H7 (cell line): Measurements from ENCODE around the gene PRKAR1B. TPM values are rescaled to one million over a fixed set of nuclear protein-coding genes. Genes with fewer than 3 reads are reported as not detected.
A peak's percentile ranks its signal among the peaks of the same experiment; 100 is the strongest.
"Not testable (repeated sequence)": the region's sequence is repeated elsewhere in the genome, so short reads cannot be mapped to it uniquely, and the experiment has no call there.

ENCODE experiments used
- DNase-seq: peaks from one replicate; pipeline ENCODE4 v3.0.0; 2012
- H3K27me3 ChIP-seq: 2 replicates; pipeline ENCODE4 v1.6.0; 2011; ENCODE audit warnings: mild to moderate bottlenecking, low read length; ENCODE audit not compliant: control insufficient read depth, insufficient read depth
- H3K36me3 ChIP-seq: replicated peaks from 2 replicates; pipeline ENCODE4 v1.5.1; 2011; ENCODE audit warnings: low read length; ENCODE audit not compliant: control insufficient read depth, insufficient read depth
- H3K4me3 ChIP-seq: 2 replicates; pipeline ENCODE4 v1.5.1; 2011; ENCODE audit warnings: low read depth, mild to moderate bottlenecking, control low read depth, low read length, moderate library complexity; ENCODE audit not compliant: insufficient read depth
- total RNA-seq: library from RNA; depleted of rRNA; stranded (reverse); fragments of >200 nt; shearing (Covaris generic); gene quantifications from 2 replicates; pipeline ENCODE4 v1.2.3, GENCODE V29; 2014

Gene PRKAR1B
- total RNA-seq, 1 experiment from 2014 or later, result 32.4 TPM

GRCh38 chr7:657010-657409 is 70.1 kb downstream of the PRKAR1B start:
- not testable (repeated sequence) for DNase-seq, H3K27me3 ChIP-seq, H3K36me3 ChIP-seq, H3K4me3 ChIP-seq

- no peak for DNase-seq
- Histone ChIP-seq H3K36me3 (no peaks in the 10 kb centered on the region), H3K27me3 (no peaks in the 10 kb centered on the region), H3K4me3 (no peak overlapping the region)
Observed at GRCh38 chr7:655758-656157, 71.3 kb downstream of the PRKAR1B start.

- no peaks in the 10 kb centered on the region for H3K27me3 ChIP-seq
- no peak for DNase-seq
- H3K4me3 ChIP-seq, result no peak overlapping the region
- no peaks in the 10 kb centered on the region for H3K36me3 ChIP-seq
Observed at GRCh38 chr7:653829-654764, 73.0 kb downstream of the PRKAR1B start.

- Histone ChIP-seq H3K4me3 (no peak overlapping the region), H3K27me3 (no peaks in the 10 kb centered on the region), H3K36me3 (no peaks in the 10 kb centered on the region)
- no peak for DNase-seq
Observed at GRCh38 chr7:652881-653280, 74.2 kb downstream of the PRKAR1B start.

- H3K4me3 ChIP-seq, H3K36me3 ChIP-seq, H3K27me3 ChIP-seq, DNase-seq: not testable (repeated sequence)
Observed at GRCh38 chr7:652167-652566, 74.9 kb downstream of the PRKAR1B start.

GRCh38 chr7:651032-651728 is 75.9 kb downstream of the PRKAR1B start:
- no peak overlapping the region for H3K4me3 ChIP-seq
- no peaks in the 10 kb centered on the region for H3K27me3 ChIP-seq
- H3K36me3 ChIP-seq, result no peaks in the 10 kb centered on the region
- DNase-seq, result no peak

GRCh38 chr7:650339-651031 is 76.6 kb downstream of the PRKAR1B start:
- Histone ChIP-seq H3K36me3 (no peaks in the 10 kb centered on the region), H3K4me3 (no peak overlapping the region), H3K27me3 (no peaks in the 10 kb centered on the region)
- peak; percentile 47 for DNase-seq

- Histone ChIP-seq H3K36me3 (no peaks in the 10 kb centered on the region), H3K4me3 (no peak overlapping the region), H3K27me3 (no peaks in the 10 kb centered on the region)
- peak; percentile 44 for DNase-seq
Observed at GRCh38 chr7:646951-647350, 80.1 kb downstream of the PRKAR1B start.

GRCh38 chr7:646487-646886 is 80.6 kb downstream of the PRKAR1B start:
- H3K4me3 ChIP-seq, result no peak overlapping the region
- H3K27me3 ChIP-seq, result no peaks in the 10 kb centered on the region
- peak; percentile 18 for DNase-seq
- H3K36me3 ChIP-seq, result no peaks in the 10 kb centered on the region

- Histone ChIP-seq H3K27me3 (no peaks in the 10 kb centered on the region), H3K4me3 (no peak overlapping the region), H3K36me3 (no peaks in the 10 kb centered on the region)
- DNase-seq, result peak; percentile 43
Observed at GRCh38 chr7:645606-646005, 81.5 kb downstream of the PRKAR1B start.

GRCh38 chr7:644381-645305 is 82.4 kb downstream of the PRKAR1B start:
- no peaks in the 10 kb centered on the region for H3K36me3 ChIP-seq
- H3K27me3 ChIP-seq, result no peaks in the 10 kb centered on the region
- DNase-seq, result peak; percentile 44
- no peak overlapping the region for H3K4me3 ChIP-seq

GRCh38 chr7:641966-642365 is 85.1 kb downstream of the PRKAR1B start:
- no peaks in the 10 kb centered on the region for H3K36me3 ChIP-seq
- no peaks in the 10 kb centered on the region for H3K27me3 ChIP-seq
- DNase-seq, result peak; percentile 13

GRCh38 chr7:641269-641671 is 85.8 kb downstream of the PRKAR1B start:
- Histone ChIP-seq H3K4me3 (no peak overlapping the region), H3K27me3 (no peaks in the 10 kb centered on the region), H3K36me3 (no peaks in the 10 kb centered on the region)
- peak; percentile 66 for DNase-seq

More at GRCh38 chr7:641966-642365, 85.1 kb downstream of the PRKAR1B start:
- H3K4me3 ChIP-seq, result no peak overlapping the region
